ENCODE results near the gene SRPRB.

Gene SRPRB

GRCh38 chr3:133836497-133837158, 31.0 kb downstream of the SRPRB start:
- no peak for TF ChIP-seq SPI1 (IDR thresholded peaks at IDR 0.05; ENCODE audit: borderline replicate concordance, low read depth)
- no peak for TF ChIP-seq POLR2AphosphoS5 (IDR thresholded peaks at IDR 0.05; ENCODE audit: low read depth)
- TF ChIP-seq CTCF (IDR thresholded peaks at IDR 0.05; ENCODE audit: insufficient read depth, low read length) = no peak
- no peak for TF ChIP-seq GABPA (IDR thresholded peaks at IDR 0.05; ENCODE audit: low read depth)
- TF ChIP-seq REST (IDR thresholded peaks at IDR 0.05; ENCODE audit: insufficient replicate concordance, low read depth) = no peak
- Histone ChIP-seq H3K27me3 (ENCODE audit: insufficient read depth, poor library complexity, severe bottlenecking) (no peaks in the 10 kb centered on the region), H3K27ac (replicated peaks) (no peak overlapping the region), H3K4me3 (replicated peaks; ENCODE audit: insufficient read depth, low read length) (no peak overlapping the region)
- DNase-seq (ENCODE audit: low read depth in 1 of 2, low spot score in 1 of 2) = no peak

- no peak for DNase-seq (ENCODE audit: low read depth in 1 of 2, low spot score in 1 of 2)
- H3K27me3 ChIP-seq (ENCODE audit: insufficient read depth, poor library complexity, severe bottlenecking) = no peaks in the 10 kb centered on the region
- no peak overlapping the region for H3K4me3 ChIP-seq (replicated peaks; ENCODE audit: insufficient read depth, low read length)
Observed at GRCh38 chr3:133837487-133838295, 32.1 kb downstream of the SRPRB start.

GRCh38 chr3:133838296-133838789, 32.7 kb downstream of the SRPRB start:
- TF ChIP-seq POLR2AphosphoS5 (IDR thresholded peaks at IDR 0.05; ENCODE audit: low read depth) (no peak), CTCF (IDR thresholded peaks at IDR 0.05; ENCODE audit: insufficient read depth, low read length) (no peak), REST (IDR thresholded peaks at IDR 0.05; ENCODE audit: insufficient replicate concordance, low read depth) (no peak), SPI1 (IDR thresholded peaks at IDR 0.05; ENCODE audit: borderline replicate concordance, low read depth) (no peak), GABPA (IDR thresholded peaks at IDR 0.05; ENCODE audit: low read depth) (no peak)
- Histone ChIP-seq H3K27ac (replicated peaks) (no peak overlapping the region), H3K4me3 (replicated peaks; ENCODE audit: insufficient read depth, low read length) (no peak overlapping the region), H3K27me3 (ENCODE audit: insufficient read depth, poor library complexity, severe bottlenecking) (no peaks in the 10 kb centered on the region)
- no peak for DNase-seq (ENCODE audit: low read depth in 1 of 2, low spot score in 1 of 2)

More at GRCh38 chr3:133837487-133838295, 32.1 kb downstream of the SRPRB start:
- no peak overlapping the region for H3K27ac ChIP-seq (replicated peaks)
- no peak for TF ChIP-seq POLR2AphosphoS5 (IDR thresholded peaks at IDR 0.05; ENCODE audit: low read depth)
- TF ChIP-seq GABPA (IDR thresholded peaks at IDR 0.05; ENCODE audit: low read depth) = no peak
- TF ChIP-seq SPI1 (IDR thresholded peaks at IDR 0.05; ENCODE audit: borderline replicate concordance, low read depth) = no peak

Data from HL-60 (cell line).